Sigmoid colon (tissue), 7 donors: ENCODE data around the gene GNAS-AS1. TPM values are rescaled to one million over a fixed set of nuclear protein-coding genes. Genes with fewer than 3 reads are reported as not detected.

ENCODE experiments used
- DNase-seq: peaks from one replicate; pipeline ENCODE4 v3.0.0-alpha.2; 2019
- H3K27ac ChIP-seq, 4 donors: fragments of 200-600 bp; sonication (generic); one replicate each; pipeline ENCODE4 v1.5.1; 2016 to 2019; ENCODE audit warnings: mild to moderate bottlenecking in 1 of 4
- H3K27me3 ChIP-seq, 3 donors: fragments of 200-600 bp; sonication (generic); one replicate each; pipeline ENCODE4 v1.5.1; 2019; ENCODE audit warnings: mild to moderate bottlenecking in 1 of 3
- H3K36me3 ChIP-seq, 4 donors: fragments of 200-600 bp; sonication (generic); one replicate each; pipeline ENCODE4 v1.5.1; 2016 to 2019
- H3K4me1 ChIP-seq, 4 donors: fragments of 200-600 bp; sonication (generic); one replicate each; pipeline ENCODE4 v1.5.1; 2017 to 2019
- H3K4me3 ChIP-seq, 4 donors: fragments of 200-600 bp; sonication (generic); one replicate each; pipeline ENCODE4 v1.5.1; 2017 to 2019; ENCODE audit warnings: mild to moderate bottlenecking in 2 of 4, moderate library complexity in 1 of 4
- H3K9me3 ChIP-seq, 4 donors: fragments of 200-600 bp in 3 of 4; sonication (generic) in 3 of 4; one replicate each; pipeline versions ENCODE4 v1.5.1 to v1.6.1; 2013 to 2019
- CTCF ChIP-seq, 4 experiments: fragments of 450-650 bp in 3 of 4; fragments of 200-600 bp in 1 of 4; IDR thresholded peaks; one replicate each; pipeline ENCODE4 v1.5.1; 2016 to 2019; ENCODE audit warnings: antibody characterized with exemption in 4 of 4, mild to moderate bottlenecking in 3 of 4, moderate library complexity in 2 of 4
- EP300 ChIP-seq, 4 donors: sonication (generic); formaldehyde crosslinking; IDR thresholded peaks; one replicate each; pipeline ENCODE4 v1.6.1; 2017; ENCODE audit warnings: antibody characterized with exemption in 4 of 4
- POLR2A ChIP-seq, 2 donors: fragments of 450-650 bp; IDR thresholded peaks; one replicate each; pipeline ENCODE4 v1.6.1; 2016; ENCODE audit warnings: antibody characterized with exemption in 2 of 2, mild to moderate bottlenecking in 2 of 2, moderate library complexity in 2 of 2
- POLR2AphosphoS5 ChIP-seq, 4 donors: sonication (generic); formaldehyde crosslinking; IDR thresholded peaks; one replicate each; pipeline ENCODE4 v1.6.1; 2017; ENCODE audit warnings: antibody characterized with exemption in 4 of 4
- WGBS, 2 donors: extraction: QIAGEN DNeasy Blood & Tissue Kit; methylation state at CpG; one replicate each; pipeline ENCODE4 v1.1.7; 2013; 5-methylcytosine and 5-hydroxymethylcytosine counted together
- intact Hi-C: fragments of 100-400 bp; cut with DNase I; formaldehyde crosslinking; loops from one replicate; pipeline ENCODE4 v1.15.1; 2023
- polyA plus RNA-seq, 3 donors: library from polyadenylated mRNA; stranded (reverse); fragments of 200-250 nt; gene quantifications; one replicate each; pipeline ENCODE4 v1.2.3, GENCODE V29; 2013
- total RNA-seq, 4 donors: library from RNA; depleted of rRNA; stranded (reverse); fragments of >200 nt; gene quantifications; one replicate each; pipeline ENCODE4 v1.1.0, GENCODE V29; 2016
- donor health status: healthy with polysubstance abuse.
- donor health status: Bipolar disorder and iron deficiency.
- donor health status: healthy.

The GNAS-AS1 gene
- total and polyA plus RNA-seq, 7 donors, result 0.33 to 0.69 (median 0.36) TPM; not detected in 4

- no peak overlapping the region for H3K27ac ChIP-seq
- peaks cover 0 to 1% (median 0%) of the 10 kb centered on the region in 4 donors for H3K4me1 ChIP-seq
- H3K27me3 ChIP-seq, result no peaks in the 10 kb centered on the region
- no peak for TF ChIP-seq CTCF (IDR thresholded peaks at IDR 0.05)
- no peak for TF ChIP-seq EP300 (IDR thresholded peaks at IDR 0.05)
- TF ChIP-seq POLR2A (IDR thresholded peaks at IDR 0.05), result no peak
- TF ChIP-seq POLR2AphosphoS5 (IDR thresholded peaks at IDR 0.05), result no peak
- no peaks in the 10 kb centered on the region for H3K9me3 ChIP-seq
- H3K4me3 ChIP-seq, result no peak overlapping the region
- intact Hi-C loops, result no loop called here
- DNase-seq, result no peak
- 95 to 96% methylated on average over 5 of the region's 5 CpGs for WGBS, 2 donors
- no peaks in the 10 kb centered on the region for H3K36me3 ChIP-seq
These were observed 32.0 kb upstream of the GNAS-AS1 start for GRCh38 chr20:58882704-58883089.

- no peaks in the 10 kb centered on the region for H3K9me3 ChIP-seq
- TF ChIP-seq POLR2AphosphoS5 (IDR thresholded peaks at IDR 0.05), result no peak
- TF ChIP-seq POLR2A (IDR thresholded peaks at IDR 0.05), result no peak
- TF ChIP-seq CTCF (IDR thresholded peaks at IDR 0.05), result no peak
- TF ChIP-seq EP300 (IDR thresholded peaks at IDR 0.05), result no peak
- no peaks in the 10 kb centered on the region for H3K36me3 ChIP-seq
- intact Hi-C loops, result no loop called here
- no peak overlapping the region for H3K4me3 ChIP-seq
- H3K4me1 ChIP-seq, result no peaks in the 10 kb centered on the region
- 84 to 90% methylated on average over 9 of the region's 9 CpGs for WGBS, 2 donors
- H3K27me3 ChIP-seq, result no peaks in the 10 kb centered on the region
- no peak for DNase-seq
- no peak overlapping the region for H3K27ac ChIP-seq
These were observed 30.5 kb upstream of the GNAS-AS1 start for GRCh38 chr20:58880994-58881752.

- no peaks in the 10 kb centered on the region for H3K27me3 ChIP-seq
- H3K9me3 ChIP-seq, result no peaks in the 10 kb centered on the region
- H3K4me1 ChIP-seq, result no peaks in the 10 kb centered on the region
- intact Hi-C loops, result no loop called here
- no peak overlapping the region for H3K27ac ChIP-seq
- TF ChIP-seq CTCF (IDR thresholded peaks at IDR 0.05), result no peak
- 94% methylated on average over 1 of the region's 1 CpG for WGBS, 2 donors
- no peaks in the 10 kb centered on the region for H3K36me3 ChIP-seq
- H3K4me3 ChIP-seq, result no peak overlapping the region
- DNase-seq, result no peak
These were observed 29.7 kb upstream of the GNAS-AS1 start for GRCh38 chr20:58880441-58880840.

GRCh38 chr20:58878399-58878798, 27.7 kb upstream of the GNAS-AS1 start:
- WGBS, 2 donors, result 96 to 97% methylated on average over 4 of the region's 4 CpGs
- Histone ChIP-seq H3K27me3 (no peaks in the 10 kb centered on the region), H3K9me3 (no peaks in the 10 kb centered on the region), H3K4me3 (no peak overlapping the region), H3K27ac (no peak overlapping the region), H3K4me1 (no peaks in the 10 kb centered on the region), H3K36me3 (no peaks in the 10 kb centered on the region)
- no peak for TF ChIP-seq CTCF (IDR thresholded peaks at IDR 0.05)
- TF ChIP-seq EP300 (IDR thresholded peaks at IDR 0.05), result no peak
- no peak for TF ChIP-seq POLR2AphosphoS5 (IDR thresholded peaks at IDR 0.05)
- TF ChIP-seq POLR2A (IDR thresholded peaks at IDR 0.05), result no peak
- no peak for DNase-seq
- intact Hi-C loops, result no loop called here

GRCh38 chr20:58877976-58878360, 27.3 kb upstream of the GNAS-AS1 start:
- H3K9me3 ChIP-seq, result no peaks in the 10 kb centered on the region
- no peak overlapping the region for H3K4me3 ChIP-seq
- no peak for DNase-seq
- 76 to 84% methylated on average over 4 of the region's 4 CpGs for WGBS, 2 donors
- TF ChIP-seq POLR2A (IDR thresholded peaks at IDR 0.05) (no peak), CTCF (IDR thresholded peaks at IDR 0.05) (no peak), EP300 (IDR thresholded peaks at IDR 0.05) (no peak), POLR2AphosphoS5 (IDR thresholded peaks at IDR 0.05) (no peak)
- no peaks in the 10 kb centered on the region for H3K27me3 ChIP-seq
- H3K36me3 ChIP-seq, result no peaks in the 10 kb centered on the region
- intact Hi-C loops, result no loop called here
- no peaks in the 10 kb centered on the region for H3K4me1 ChIP-seq
- no peak overlapping the region for H3K27ac ChIP-seq
